Renal pelvis (tissue), 4 donors: Measurements from ENCODE around the gene MFN2. TPM values are rescaled to one million over a fixed set of nuclear protein-coding genes. Genes with fewer than 3 reads are reported as not detected.
"Not testable (repeated sequence)": the region's sequence is repeated elsewhere in the genome, so short reads cannot be mapped to it uniquely, and the experiment has no call there.

ENCODE experiments used
- DNase-seq: peaks from one replicate; pipeline ENCODE4 v3.0.0-alpha.2; 2013
- polyA plus RNA-seq, 3 donors: library from polyadenylated mRNA; unstranded; fragments of 120-200 nt; gene quantifications; one replicate each; pipeline ENCODE4 v1.2.1, GENCODE V29; 2013; ENCODE audit not compliant: insufficient read length in 3 of 3

MFN2 gene
- polyA plus RNA-seq, 3 donors, result 69.7 to 70.9 (median 70.0) TPM

- DNase-seq, result no peak
These were observed 34.8 kb downstream of the MFN2 start for GRCh38 chr1:12015001-12015491.

- no peak for DNase-seq
These were observed 35.3 kb downstream of the MFN2 start for GRCh38 chr1:12015499-12015898.

GRCh38 chr1:12016182-12016581 lies 35.9 kb downstream of the MFN2 start:
- DNase-seq, result no peak

- DNase-seq, result no peak
These were observed 39.7 kb downstream of the MFN2 start for GRCh38 chr1:12019858-12020509.

GRCh38 chr1:12021616-12022015 lies 41.4 kb downstream of the MFN2 start:
- no peak for DNase-seq

GRCh38 chr1:12022036-12022435 lies 41.8 kb downstream of the MFN2 start:
- no peak for DNase-seq

GRCh38 chr1:12026586-12026985 lies 46.3 kb downstream of the MFN2 start:
- DNase-seq, result no peak

- DNase-seq, result no peak
These were observed 48.0 kb downstream of the MFN2 start for GRCh38 chr1:12028248-12028647.

- no peak for DNase-seq
These were observed 48.8 kb downstream of the MFN2 start for GRCh38 chr1:12028957-12029511.

- no peak for DNase-seq
These were observed 49.6 kb downstream of the MFN2 start for GRCh38 chr1:12029720-12030339.

GRCh38 chr1:12031039-12031980 lies 51.1 kb downstream of the MFN2 start:
- DNase-seq, result no peak

GRCh38 chr1:12032161-12032621 lies 51.9 kb downstream of the MFN2 start:
- DNase-seq, result no peak

GRCh38 chr1:12033441-12033840 lies 53.2 kb downstream of the MFN2 start:
- not testable (repeated sequence) for DNase-seq

GRCh38 chr1:12034381-12034801 lies 54.1 kb downstream of the MFN2 start:
- no peak for DNase-seq

GRCh38 chr1:12035312-12035711 lies 55.1 kb downstream of the MFN2 start:
- no peak for DNase-seq

GRCh38 chr1:12037486-12038355 lies 57.5 kb downstream of the MFN2 start:
- DNase-seq, result no peak

GRCh38 chr1:12038356-12039163 lies 58.3 kb downstream of the MFN2 start:
- DNase-seq, result no peak

- DNase-seq, result no peak
These were observed 58.9 kb downstream of the MFN2 start for GRCh38 chr1:12039164-12039525.

GRCh38 chr1:12039824-12040456 lies 59.7 kb downstream of the MFN2 start:
- not testable (repeated sequence) for DNase-seq
